H1 (cell line): Measurements from ENCODE around the gene HLF.

Source experiments
- CTCF ChIP-seq, 3 experiments: IDR thresholded peaks; 1 replicate in 2 of 3; 2 replicates in 1 of 3; pipeline versions ENCODE4 v1.5.1 to v1.6.1; 2011; ENCODE audit warnings: low read length in 3 of 3, mild to moderate bottlenecking in 3 of 3, inconsistent platforms in 2 of 3, low read depth in 1 of 3, moderate library complexity in 1 of 3; ENCODE audit not compliant: insufficient read depth in 1 of 3; ENCODE audit errors: control extremely low read depth in 1 of 3
- EP300 ChIP-seq, 2 experiments: IDR thresholded peaks; 1 replicate in 1 of 2; 2 replicates in 1 of 2; pipeline ENCODE4 v1.6.1; 2011 to 2012; ENCODE audit warnings: low read depth in 2 of 2, low read length in 2 of 2, mild to moderate bottlenecking in 2 of 2, borderline replicate concordance in 1 of 2, inconsistent platforms in 1 of 2, moderate library complexity in 1 of 2
- EZH2 ChIP-seq: fragments of 200-600 bp; sonication (generic); IDR thresholded peaks from 2 replicates; pipeline ENCODE4 v1.7.1; 2012; ENCODE audit warnings: low read depth, mild to moderate bottlenecking, moderate library complexity, low read length, inconsistent platforms; ENCODE audit not compliant: severe bottlenecking
- POLR2AphosphoS5 ChIP-seq: IDR thresholded peaks from 2 replicates; pipeline ENCODE4 v1.6.1; 2011; ENCODE audit warnings: low read depth, low read length
- RFX5 ChIP-seq: IDR thresholded peaks from 2 replicates; pipeline ENCODE4 v1.6.1; 2011; ENCODE audit warnings: low read depth, low read length, improper control_type of control experiment, borderline replicate concordance
- SUZ12 ChIP-seq: fragments of 200-600 bp; sonication (generic); IDR thresholded peaks from 2 replicates; pipeline ENCODE4 v1.6.1; 2012; ENCODE audit warnings: mild to moderate bottlenecking, inconsistent platforms, low read length, moderate library complexity, mixed read lengths

DNA sequence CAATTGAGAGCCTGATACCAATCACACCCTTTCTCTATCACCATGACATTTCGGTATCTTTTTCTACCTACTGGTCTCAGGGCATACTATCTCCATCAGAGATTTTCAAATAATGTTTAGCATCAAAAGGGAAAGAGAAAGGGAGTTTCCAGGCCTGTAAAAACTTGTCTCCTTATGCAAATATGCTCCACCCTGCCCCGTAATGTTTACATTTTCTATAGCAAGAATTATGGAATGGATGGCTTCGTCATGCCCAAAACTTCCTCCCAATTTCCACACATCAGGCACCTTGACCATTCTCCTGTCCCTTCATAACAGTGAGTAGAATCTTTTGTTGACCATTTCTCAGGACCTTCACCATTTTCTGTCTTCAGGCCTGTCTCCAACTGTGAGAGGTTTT is 30.9 kb upstream of the HLF start:
- TF ChIP-seq EP300 (IDR thresholded peaks at IDR 0.05; ENCODE audit: borderline replicate concordance in 1 of 2, low read depth in 2 of 2, low read length in 2 of 2) (no peak), SUZ12 (no peak), POLR2AphosphoS5 (no peak), CTCF (IDR thresholded peaks at IDR 0.05; ENCODE audit: control extremely low read depth in 1 of 3, insufficient read depth in 1 of 3, low read depth in 1 of 3, low read length in 3 of 3) (no peak), RFX5 (no peak), EZH2 (no peak)
